Smooth muscle cell (in vitro differentiated cells): ENCODE data around the gene NOL4L. TPM values are rescaled to one million over a fixed set of nuclear protein-coding genes. Genes with fewer than 3 reads are reported as not detected.

Experiments
- DNase-seq: peaks from one replicate; lab custom pipeline; 2025; ENCODE audit not compliant: unreplicated experiment; lab: John Stamatoyannopoulos, UW
- H2AFZ ChIP-seq: fragments of 200-600 bp; sonication (generic); 2 replicates; pipeline ENCODE4 v1.6.0; 2016; ENCODE audit warnings: antibody characterized with exemption, low read depth, mild to moderate bottlenecking
- H3F3A ChIP-seq: fragments of 200-600 bp; sonication (generic); 2 replicates; pipeline ENCODE4 v1.6.0; 2017; ENCODE audit warnings: antibody characterized with exemption, low read depth
- H3K27ac ChIP-seq: fragments of 200-600 bp; sonication (generic); 2 replicates; pipeline ENCODE4 v1.5.1; 2016; ENCODE audit warnings: low read depth, mild to moderate bottlenecking
- H3K27me3 ChIP-seq: fragments of 200-600 bp; sonication (generic); 2 replicates; pipeline ENCODE4 v1.6.1; 2016; ENCODE audit warnings: low read depth, mild to moderate bottlenecking
- H3K36me3 ChIP-seq: fragments of 200-600 bp; sonication (generic); 2 replicates; pipeline ENCODE4 v1.5.1; 2016; ENCODE audit warnings: low read depth
- H3K4me1 ChIP-seq: fragments of 200-600 bp; sonication (generic); 2 replicates; pipeline ENCODE4 v1.5.1; 2016; ENCODE audit warnings: low read depth
- H3K4me2 ChIP-seq: fragments of 200-600 bp; sonication (generic); 2 replicates; pipeline ENCODE4 v1.6.0; 2016; ENCODE audit warnings: mild to moderate bottlenecking
- H3K4me3 ChIP-seq: fragments of 200-600 bp; sonication (generic); 2 replicates; pipeline ENCODE4 v1.5.1; 2016; ENCODE audit warnings: mild to moderate bottlenecking
- H3K79me2 ChIP-seq: fragments of 200-600 bp; sonication (generic); 2 replicates; pipeline ENCODE4 v1.6.0; 2016; ENCODE audit warnings: low read depth, mild to moderate bottlenecking
- H3K9ac ChIP-seq: fragments of 200-600 bp; sonication (generic); 2 replicates; pipeline ENCODE4 v1.6.0; 2016; ENCODE audit warnings: low read depth
- H3K9me3 ChIP-seq: fragments of 200-600 bp; sonication (generic); replicated peaks from 2 replicates; pipeline ENCODE4 v1.5.1; 2016; ENCODE audit warnings: low read depth
- H4K20me1 ChIP-seq: fragments of 200-600 bp; sonication (generic); 2 replicates; pipeline ENCODE4 v1.6.0; 2016; ENCODE audit warnings: low read depth
- CTCF ChIP-seq: fragments of 200-600 bp; sonication (generic); IDR thresholded peaks from 2 replicates; pipeline ENCODE4 v1.5.1; 2017; ENCODE audit warnings: borderline replicate concordance, mild to moderate bottlenecking, antibody characterized with exemption; ENCODE audit not compliant: insufficient read depth, poor library complexity, severe bottlenecking
- WGBS: methylation state at CpG from one replicate; pipeline ENCODE4 v1.1.7; 2016; ENCODE audit warnings: low lambda C conversion rate; 5-methylcytosine and 5-hydroxymethylcytosine counted together
- polyA plus RNA-seq: library from polyadenylated mRNA; unstranded; fragments of >200 nt; fragmentation: Nextera tagmentation; extraction: Ambion mirVana; gene quantifications from 2 replicates; pipeline ENCODE4 v1.2.1, GENCODE V29; 2016
- total RNA-seq: library from RNA; depleted of rRNA; stranded (reverse); fragments of >200 nt; gene quantifications from 2 replicates; pipeline ENCODE4 v1.2.3, GENCODE V29; 2014

NOL4L gene
- total and polyA plus RNA-seq, 2 experiments from 2014 or later, result 26.0 to 26.2 TPM

- no peak overlapping the region for H2AFZ ChIP-seq
- no peak overlapping the region for H3K4me3 ChIP-seq
- no peaks in the 10 kb centered on the region for H3K27me3 ChIP-seq
- peaks cover 89% of the 10 kb centered on the region for H4K20me1 ChIP-seq
- no peaks in the 10 kb centered on the region for H3K9me3 ChIP-seq
- no peaks in the 10 kb centered on the region for H3K36me3 ChIP-seq
- no peaks in the 10 kb centered on the region for H3K79me2 ChIP-seq
- DNase-seq, result no peak
- peaks cover 12% of the 10 kb centered on the region for H3K4me1 ChIP-seq
- no peak overlapping the region for H3K9ac ChIP-seq
- peaks cover 35% of the 10 kb centered on the region for H3F3A ChIP-seq
- no peak for TF ChIP-seq CTCF
- no peak overlapping the region for H3K27ac ChIP-seq
- WGBS, result 65% methylated on average over 8 of the region's 8 CpGs
- H3K4me2 ChIP-seq, result no peak overlapping the region
These were observed 135.2 kb downstream of the NOL4L start for GRCh38 chr20:32449890-32450401.

GRCh38 chr20:32449057-32449889 lies 135.9 kb downstream of the NOL4L start:
- Histone ChIP-seq H3K36me3 (no peaks in the 10 kb centered on the region), H3K4me1 (peaks cover 17% of the 10 kb centered on the region), H3K9ac (no peak overlapping the region), H3K27me3 (no peaks in the 10 kb centered on the region), H3F3A (peaks cover 38% of the 10 kb centered on the region), H3K27ac (no peak overlapping the region), H3K4me2 (no peak overlapping the region), H2AFZ (no peak overlapping the region), H3K79me2 (no peaks in the 10 kb centered on the region), H3K4me3 (no peak overlapping the region), H3K9me3 (no peaks in the 10 kb centered on the region), H4K20me1 (peaks cover 89% of the 10 kb centered on the region)
- WGBS, result 94% methylated on average over 9 of the region's 9 CpGs
- no peak for TF ChIP-seq CTCF
- no peak for DNase-seq

- H4K20me1 ChIP-seq, result peaks cover 89% of the 10 kb centered on the region
- no peak overlapping the region for H3K4me3 ChIP-seq
- no peak for DNase-seq
- no peak overlapping the region for H2AFZ ChIP-seq
- no peaks in the 10 kb centered on the region for H3K27me3 ChIP-seq
- H3K4me1 ChIP-seq, result peaks cover 17% of the 10 kb centered on the region
- no peak overlapping the region for H3K9ac ChIP-seq
- no peaks in the 10 kb centered on the region for H3K9me3 ChIP-seq
- H3F3A ChIP-seq, result peaks cover 39% of the 10 kb centered on the region
- 93% methylated on average over 13 of the region's 13 CpGs for WGBS
- TF ChIP-seq CTCF, result no peak
- H3K27ac ChIP-seq, result no peak overlapping the region
- H3K79me2 ChIP-seq, result no peaks in the 10 kb centered on the region
- H3K36me3 ChIP-seq, result no peaks in the 10 kb centered on the region
- no peak overlapping the region for H3K4me2 ChIP-seq
These were observed 136.7 kb downstream of the NOL4L start for GRCh38 chr20:32448306-32449056.
